ENCODE data around the gene AFF4. TPM values are rescaled to one million over a fixed set of nuclear protein-coding genes. Genes with fewer than 3 reads are reported as not detected.

Gene AFF4
- total and polyA plus RNA-seq, 9 of the 15 experiments (the other 6 are each of a cell fraction or from before 2014, with no cell fraction given), result 1.7 to 25.8 (median 17.9) TPM

DNA sequence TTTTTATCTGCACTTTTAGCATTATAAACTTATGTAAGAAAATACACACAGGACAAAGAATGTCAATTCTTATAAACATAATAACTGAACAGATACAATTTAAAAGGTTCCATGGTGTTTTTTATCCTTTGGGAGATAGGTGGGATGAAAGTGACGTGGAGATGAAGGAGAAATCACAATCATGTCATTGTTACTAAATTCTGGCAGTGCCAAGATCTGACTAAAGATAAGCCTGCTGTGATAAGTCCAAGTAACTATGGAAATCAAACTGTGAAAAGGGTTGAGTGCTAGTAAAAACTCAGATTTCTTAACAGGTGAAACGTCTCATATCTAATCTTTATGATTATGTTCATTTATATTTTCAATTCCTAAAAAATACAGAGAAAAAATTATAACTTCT lies 78.9 kb downstream of the AFF4 start:
- FAIRE-seq (no peak), DNase-seq (ENCODE audit: extremely low read depth in 1 of 4, low spot score in 3 of 4) (no peak), ATAC-seq (no peak)
- Histone ChIP-seq H3K79me2 (ENCODE audit: control insufficient read depth, insufficient read depth, low read length) (no peaks in the 10 kb centered on the region), H3K9ac (ENCODE audit: insufficient read depth in 1 of 2, low read depth in 2 of 2, low read length in 2 of 2) (no peak overlapping the region), H3K9me1 (ENCODE audit: control insufficient read depth, insufficient read depth, low read length) (no peaks in the 10 kb centered on the region), H2AFZ (ENCODE audit: low read depth, low read length) (no peak overlapping the region), H3K36me3 (ENCODE audit: control insufficient read depth, insufficient read depth, low read length) (peaks cover 73% of the 10 kb centered on the region), H3K4me1 (replicated peaks in 1 of 2; ENCODE audit: control insufficient read depth in 2 of 2, insufficient read depth in 2 of 2, low read length in 2 of 2) (no peaks in the 10 kb centered on the region), H3K4me2 (ENCODE audit: insufficient read depth, low read length) (no peak overlapping the region), H3K27me3 (ENCODE audit: control insufficient read depth in 2 of 2, insufficient read depth in 2 of 2, low read length in 2 of 2) (no peaks in the 10 kb centered on the region), H4K20me1 (replicated peaks; ENCODE audit: control insufficient read depth, insufficient read depth, low read length) (no peaks in the 10 kb centered on the region), H3K9me3 (replicated peaks; ENCODE audit: control insufficient read depth, insufficient read depth, low read depth, low read length) (no peaks in the 10 kb centered on the region), H3K27ac (ENCODE audit: extremely low read depth, low read depth, low read length) (no peak overlapping the region), H3K4me3 (no peak overlapping the region)
- ChIA-PET POLR2A (interaction anchor here (1.0 kb wide), 1 partner anchor 10 kb away, joined by 3 read pairs; no protein-coding TSS in a partner anchor), CTCF (ENCODE audit: low intra/inter-chr PET ratio) (interaction anchor here (2.3 kb wide), 1 partner anchor 54 kb away, joined by 13 read pairs; the partner anchor contains the start of gene SHROOM1)
- no TSS peak for BruUV-seq (replicated peaks)
- in situ Hi-C loops (cut with MboI), result no loop called here
- 58% methylated on average over 2 of the region's 2 CpGs for WGBS (ENCODE audit: insufficient coverage, low coverage, missing lambda C conversion rate)
- intact Hi-C loops (cut with micrococcal nuclease), result loop anchor here (5.0 to 10.0 kb wide), 2 partner anchors 132 to 210 kb away; partner anchors contain the start of gene IL4
- TF ChIP-seq, protein P1, sequence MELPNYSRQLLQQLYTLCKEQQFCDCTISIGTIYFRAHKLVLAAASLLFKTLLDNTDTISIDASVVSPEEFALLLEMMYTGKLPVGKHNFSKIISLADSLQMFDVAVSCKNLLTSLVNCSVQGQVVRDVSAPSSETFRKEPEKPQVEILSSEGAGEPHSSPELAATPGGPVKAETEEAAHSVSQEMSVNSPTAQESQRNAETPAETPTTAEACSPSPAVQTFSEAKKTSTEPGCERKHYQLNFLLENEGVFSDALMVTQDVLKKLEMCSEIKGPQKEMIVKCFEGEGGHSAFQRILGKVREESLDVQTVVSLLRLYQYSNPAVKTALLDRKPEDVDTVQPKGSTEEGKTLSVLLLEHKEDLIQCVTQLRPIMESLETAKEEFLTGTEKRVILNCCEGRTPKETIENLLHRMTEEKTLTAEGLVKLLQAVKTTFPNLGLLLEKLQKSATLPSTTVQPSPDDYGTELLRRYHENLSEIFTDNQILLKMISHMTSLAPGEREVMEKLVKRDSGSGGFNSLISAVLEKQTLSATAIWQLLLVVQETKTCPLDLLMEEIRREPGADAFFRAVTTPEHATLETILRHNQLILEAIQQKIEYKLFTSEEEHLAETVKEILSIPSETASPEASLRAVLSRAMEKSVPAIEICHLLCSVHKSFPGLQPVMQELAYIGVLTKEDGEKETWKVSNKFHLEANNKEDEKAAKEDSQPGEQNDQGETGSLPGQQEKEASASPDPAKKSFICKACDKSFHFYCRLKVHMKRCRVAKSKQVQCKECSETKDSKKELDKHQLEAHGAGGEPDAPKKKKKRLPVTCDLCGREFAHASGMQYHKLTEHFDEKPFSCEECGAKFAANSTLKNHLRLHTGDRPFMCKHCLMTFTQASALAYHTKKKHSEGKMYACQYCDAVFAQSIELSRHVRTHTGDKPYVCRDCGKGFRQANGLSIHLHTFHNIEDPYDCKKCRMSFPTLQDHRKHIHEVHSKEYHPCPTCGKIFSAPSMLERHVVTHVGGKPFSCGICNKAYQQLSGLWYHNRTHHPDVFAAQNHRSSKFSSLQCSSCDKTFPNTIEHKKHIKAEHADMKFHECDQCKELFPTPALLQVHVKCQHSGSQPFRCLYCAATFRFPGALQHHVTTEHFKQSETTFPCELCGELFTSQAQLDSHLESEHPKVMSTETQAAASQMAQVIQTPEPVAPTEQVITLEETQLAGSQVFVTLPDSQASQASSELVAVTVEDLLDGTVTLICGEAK (IDR thresholded peaks at IDR 0.05), result no peak
- TF ChIP-seq, protein P1 (CRISPR knock-in tag; IDR thresholded peaks at IDR 0.05), result no peak
- no peak for TF ChIP-seq POLR3G (IDR thresholded peaks at IDR 0.05; ENCODE audit: extremely low read depth, insufficient read length, insufficient replicate concordance)
- no peak for TF ChIP-seq ZSCAN29 (IDR thresholded peaks at IDR 0.05)
- TF ChIP-seq, protein P2, sequence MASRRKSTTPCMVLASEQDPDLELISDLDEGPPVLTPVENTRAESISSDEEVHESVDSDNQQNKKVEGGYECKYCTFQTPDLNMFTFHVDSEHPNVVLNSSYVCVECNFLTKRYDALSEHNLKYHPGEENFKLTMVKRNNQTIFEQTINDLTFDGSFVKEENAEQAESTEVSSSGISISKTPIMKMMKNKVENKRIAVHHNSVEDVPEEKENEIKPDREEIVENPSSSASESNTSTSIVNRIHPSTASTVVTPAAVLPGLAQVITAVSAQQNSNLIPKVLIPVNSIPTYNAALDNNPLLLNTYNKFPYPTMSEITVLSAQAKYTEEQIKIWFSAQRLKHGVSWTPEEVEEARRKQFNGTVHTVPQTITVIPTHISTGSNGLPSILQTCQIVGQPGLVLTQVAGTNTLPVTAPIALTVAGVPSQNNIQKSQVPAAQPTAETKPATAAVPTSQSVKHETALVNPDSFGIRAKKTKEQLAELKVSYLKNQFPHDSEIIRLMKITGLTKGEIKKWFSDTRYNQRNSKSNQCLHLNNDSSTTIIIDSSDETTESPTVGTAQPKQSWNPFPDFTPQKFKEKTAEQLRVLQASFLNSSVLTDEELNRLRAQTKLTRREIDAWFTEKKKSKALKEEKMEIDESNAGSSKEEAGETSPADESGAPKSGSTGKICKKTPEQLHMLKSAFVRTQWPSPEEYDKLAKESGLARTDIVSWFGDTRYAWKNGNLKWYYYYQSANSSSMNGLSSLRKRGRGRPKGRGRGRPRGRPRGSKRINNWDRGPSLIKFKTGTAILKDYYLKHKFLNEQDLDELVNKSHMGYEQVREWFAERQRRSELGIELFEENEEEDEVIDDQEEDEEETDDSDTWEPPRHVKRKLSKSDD (conservative IDR thresholded peaks at IDR 0.05; ENCODE audit: low read length), result no peak
- TF ChIP-seq, protein P3, sequence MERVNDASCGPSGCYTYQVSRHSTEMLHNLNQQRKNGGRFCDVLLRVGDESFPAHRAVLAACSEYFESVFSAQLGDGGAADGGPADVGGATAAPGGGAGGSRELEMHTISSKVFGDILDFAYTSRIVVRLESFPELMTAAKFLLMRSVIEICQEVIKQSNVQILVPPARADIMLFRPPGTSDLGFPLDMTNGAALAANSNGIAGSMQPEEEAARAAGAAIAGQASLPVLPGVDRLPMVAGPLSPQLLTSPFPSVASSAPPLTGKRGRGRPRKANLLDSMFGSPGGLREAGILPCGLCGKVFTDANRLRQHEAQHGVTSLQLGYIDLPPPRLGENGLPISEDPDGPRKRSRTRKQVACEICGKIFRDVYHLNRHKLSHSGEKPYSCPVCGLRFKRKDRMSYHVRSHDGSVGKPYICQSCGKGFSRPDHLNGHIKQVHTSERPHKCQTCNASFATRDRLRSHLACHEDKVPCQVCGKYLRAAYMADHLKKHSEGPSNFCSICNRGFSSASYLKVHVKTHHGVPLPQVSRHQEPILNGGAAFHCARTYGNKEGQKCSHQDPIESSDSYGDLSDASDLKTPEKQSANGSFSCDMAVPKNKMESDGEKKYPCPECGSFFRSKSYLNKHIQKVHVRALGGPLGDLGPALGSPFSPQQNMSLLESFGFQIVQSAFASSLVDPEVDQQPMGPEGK (CRISPR knock-in tag; IDR thresholded peaks at IDR 0.05; ENCODE audit: borderline replicate concordance), result no peak
- no peak for TF ChIP-seq ZFP30 (CRISPR knock-in tag; IDR thresholded peaks at IDR 0.05; ENCODE audit: borderline replicate concordance)
- TF ChIP-seq EP300 (IDR thresholded peaks at IDR 0.05; ENCODE audit: low read length), result no peak

Data from K562 (cell line).